AG09319 (cell line): ENCODE results near the gene GALNT17.

Experiments
- DNase-seq: peaks from one replicate; pipeline ENCODE4 v3.0.0-alpha.2; 2010; ENCODE audit warnings: low read depth; ENCODE audit errors: extremely low read depth
- CTCF ChIP-seq: IDR thresholded peaks from 2 replicates; pipeline ENCODE4 v1.5.1; 2011; ENCODE audit warnings: low read depth, mild to moderate bottlenecking, inconsistent platforms, low read length, moderate library complexity

GALNT17 gene

DNA sequence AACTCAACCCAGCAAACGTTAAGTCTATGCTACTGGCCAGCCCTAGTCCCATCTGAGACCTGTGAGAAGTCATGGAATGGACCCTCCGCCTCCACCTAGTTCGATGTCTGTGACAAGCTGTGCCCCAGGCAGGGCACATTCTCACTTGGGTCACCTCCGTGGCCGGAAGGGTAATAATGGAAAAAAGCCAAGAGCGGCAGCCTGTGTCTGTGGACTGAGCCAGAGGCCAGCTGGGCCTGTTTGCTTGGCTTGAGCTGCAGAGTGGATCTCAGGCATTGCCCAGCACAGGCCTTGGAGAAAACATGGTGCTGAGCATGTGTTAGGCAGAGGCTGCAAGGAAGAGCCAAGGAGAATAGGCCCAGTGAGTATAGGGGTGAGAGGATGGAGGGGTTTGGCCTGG is 97.8 kb downstream of the GALNT17 start:
- no peak for DNase-seq
- TF ChIP-seq CTCF, result no peak

- TF ChIP-seq CTCF, result no peak
- no peak for DNase-seq
These were observed 103.3 kb downstream of the GALNT17 start for GRCh38 chr7:71235253-71235652.

- no peak for DNase-seq
- no peak for TF ChIP-seq CTCF
These were observed 104.5 kb downstream of the GALNT17 start for GRCh38 chr7:71236230-71237105.

GRCh38 chr7:71237945-71238344 is 106.0 kb downstream of the GALNT17 start:
- TF ChIP-seq CTCF, result no peak

GRCh38 chr7:71238581-71239295 is 106.8 kb downstream of the GALNT17 start:
- TF ChIP-seq CTCF, result no peak

More at GRCh38 chr7:71237945-71238344, 106.0 kb downstream of the GALNT17 start:
- DNase-seq, result no peak

DNA sequence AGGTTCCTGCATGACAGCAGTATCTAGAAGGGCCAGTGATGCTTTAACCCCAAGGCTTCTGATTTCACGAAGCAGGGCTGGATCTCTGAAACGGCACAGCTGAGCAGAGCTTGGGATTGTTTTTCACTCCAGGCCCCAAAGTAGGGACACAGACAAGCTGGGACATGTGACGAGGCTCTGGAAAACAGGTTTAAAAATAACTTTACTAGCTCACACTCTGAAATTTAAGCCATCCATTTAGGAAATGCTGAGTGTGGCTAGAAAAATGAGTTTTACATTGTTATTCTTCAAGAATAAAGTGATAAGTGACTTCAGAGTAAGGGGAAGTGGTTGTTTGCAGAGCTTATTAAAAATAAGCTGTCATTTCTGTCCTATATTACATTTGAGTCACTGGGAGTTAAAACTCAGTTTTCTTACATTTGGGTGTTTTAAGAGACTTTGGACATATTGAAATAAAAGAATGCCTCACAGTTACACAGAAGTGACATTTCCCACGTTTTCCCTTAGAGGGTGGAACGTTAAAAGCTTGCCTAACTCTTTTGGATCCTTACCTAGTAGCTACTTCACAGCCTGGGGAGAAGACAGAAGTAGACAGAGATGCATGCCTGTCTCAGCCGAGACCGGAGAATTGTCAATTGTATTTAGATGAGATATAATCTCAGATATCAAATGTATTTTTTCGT is 107.8 kb downstream of the GALNT17 start:
- TF ChIP-seq CTCF, result no peak
- no peak for DNase-seq

More at GRCh38 chr7:71238581-71239295, 106.8 kb downstream of the GALNT17 start:
- no peak for DNase-seq
